Spinal cord (tissue), 10 donors: ENCODE data around the gene LCN15. TPM values are rescaled to one million over a fixed set of nuclear protein-coding genes. Genes with fewer than 3 reads are reported as not detected.
"Not testable (repeated sequence)": the region's sequence is repeated elsewhere in the genome, so short reads cannot be mapped to it uniquely, and the experiment has no call there.

Experiments
- DNase-seq, 6 donors: peaks; one replicate each; pipeline versions ENCODE4 v3.0.0 to v3.0.0-alpha.2; 2013 to 2015; ENCODE audit warnings: low spot score in 6 of 6, low read depth in 4 of 6
- H3K27ac ChIP-seq: one replicate; pipeline ENCODE4 v1.5.1; 2013; ENCODE audit warnings: low read depth, low read length, control low read depth
- H3K27me3 ChIP-seq: one replicate; pipeline ENCODE4 v1.6.1; 2013; ENCODE audit warnings: low read length; ENCODE audit not compliant: control insufficient read depth, insufficient read depth
- H3K36me3 ChIP-seq: one replicate; pipeline ENCODE4 v1.6.1; 2013; ENCODE audit warnings: low read length; ENCODE audit not compliant: control insufficient read depth, insufficient read depth
- H3K4me1 ChIP-seq: one replicate; pipeline ENCODE4 v1.6.1; 2013; ENCODE audit warnings: low read length; ENCODE audit not compliant: control insufficient read depth, insufficient read depth
- H3K4me3 ChIP-seq: one replicate; pipeline ENCODE4 v1.5.1; 2013; ENCODE audit warnings: low read depth, low read length, control low read depth
- H3K9me3 ChIP-seq: one replicate; pipeline ENCODE4 v1.6.1; 2013; ENCODE audit warnings: low read length; ENCODE audit not compliant: control insufficient read depth, insufficient read depth
- WGBS: methylation state at CpG from one replicate; pipeline ENCODE4 v1.1.5; 2013; ENCODE audit warnings: missing lambda C conversion rate; ENCODE audit not compliant: insufficient coverage; 5-methylcytosine and 5-hydroxymethylcytosine counted together
- polyA plus RNA-seq, 2 donors: library from polyadenylated mRNA; unstranded; fragments of 120-200 nt; gene quantifications; one replicate each; pipeline ENCODE4 v1.2.1, GENCODE V29; 2013; ENCODE audit not compliant: insufficient read length in 2 of 2
- total RNA-seq, 2 donors: library from RNA; depleted of rRNA in 1 of 2; stranded (reverse); fragments of 120-200 nt in 1 of 2; fragments of >200 nt in 1 of 2; gene quantifications; one replicate each; pipeline versions ENCODE4 v1.2.3 to v1.2.4, GENCODE V29; 2013 to 2014
- donor health status: healthy.

LCN15 gene
- total and polyA plus RNA-seq, 4 donors, result 0.14 TPM; not detected in 3

DNA sequence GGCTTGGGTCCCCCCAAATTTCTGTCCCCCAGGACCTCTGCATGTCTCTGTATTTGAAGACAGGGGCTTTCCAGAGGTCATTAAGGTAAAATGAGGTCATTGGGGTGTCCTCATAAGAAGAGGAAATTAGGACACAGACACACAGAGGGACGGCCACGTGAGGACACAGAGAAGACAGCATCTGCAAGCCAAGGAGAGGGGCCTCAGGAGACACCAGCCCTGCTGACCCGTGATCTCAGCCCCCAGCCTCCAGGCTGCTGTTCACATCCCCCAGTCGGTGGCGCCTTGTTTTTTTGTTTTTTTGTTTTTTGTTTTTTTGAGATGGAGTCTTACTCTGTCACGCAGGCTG lies 30.7 kb upstream of the LCN15 start:
- Histone ChIP-seq H3K4me1 (peaks cover 61% of the 10 kb centered on the region), H3K4me3 (no peak overlapping the region), H3K27ac (no peak overlapping the region), H3K9me3 (no peaks in the 10 kb centered on the region), H3K27me3 (peaks cover 16% of the 10 kb centered on the region), H3K36me3 (peaks cover 26% of the 10 kb centered on the region)
- 73% methylated on average over 3 of the region's 6 CpGs for WGBS
- no peak for DNase-seq

DNA sequence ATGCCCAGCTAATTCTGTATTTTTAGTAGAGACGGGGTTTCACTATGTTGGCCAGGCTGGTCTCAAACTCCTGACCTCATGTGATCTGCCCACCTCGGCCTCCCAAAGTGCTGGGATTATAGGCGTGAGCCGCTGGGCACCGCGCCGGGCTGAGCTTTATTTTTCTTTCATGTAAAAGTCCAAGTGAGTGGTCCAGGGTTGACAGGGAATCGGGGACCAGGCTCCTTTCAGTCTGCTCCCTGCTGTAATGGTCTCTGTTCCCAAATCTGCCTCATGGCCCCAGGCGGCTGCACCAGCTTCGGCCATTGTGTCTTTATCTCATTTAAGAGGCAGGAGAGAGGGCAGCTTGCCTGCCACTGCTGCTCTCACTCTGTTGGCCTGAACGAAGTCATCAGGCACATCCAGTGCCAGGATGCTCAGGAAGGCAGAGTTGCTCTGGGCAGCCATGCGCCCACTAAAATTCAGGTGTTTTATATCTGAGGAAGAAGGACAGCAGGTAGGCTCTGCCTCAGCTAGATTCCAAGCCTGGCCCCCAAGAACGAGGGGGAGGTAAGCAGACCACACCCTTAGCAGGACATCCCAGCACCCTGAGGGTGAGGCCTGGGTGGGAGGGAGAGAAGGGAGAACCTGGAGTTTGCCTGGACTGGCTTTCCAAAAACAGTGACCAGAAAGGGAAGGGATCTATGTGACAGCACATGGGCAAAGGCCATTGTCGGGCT lies 30.1 kb upstream of the LCN15 start:
- Histone ChIP-seq H3K4me1 (peaks cover 59% of the 10 kb centered on the region), H3K4me3 (no peak overlapping the region), H3K27me3 (peaks cover 11% of the 10 kb centered on the region), H3K27ac (no peak overlapping the region), H3K9me3 (no peaks in the 10 kb centered on the region), H3K36me3 (peaks cover 26% of the 10 kb centered on the region)
- no peak for DNase-seq
- WGBS, result 96% methylated on average over 11 of the region's 14 CpGs

DNA sequence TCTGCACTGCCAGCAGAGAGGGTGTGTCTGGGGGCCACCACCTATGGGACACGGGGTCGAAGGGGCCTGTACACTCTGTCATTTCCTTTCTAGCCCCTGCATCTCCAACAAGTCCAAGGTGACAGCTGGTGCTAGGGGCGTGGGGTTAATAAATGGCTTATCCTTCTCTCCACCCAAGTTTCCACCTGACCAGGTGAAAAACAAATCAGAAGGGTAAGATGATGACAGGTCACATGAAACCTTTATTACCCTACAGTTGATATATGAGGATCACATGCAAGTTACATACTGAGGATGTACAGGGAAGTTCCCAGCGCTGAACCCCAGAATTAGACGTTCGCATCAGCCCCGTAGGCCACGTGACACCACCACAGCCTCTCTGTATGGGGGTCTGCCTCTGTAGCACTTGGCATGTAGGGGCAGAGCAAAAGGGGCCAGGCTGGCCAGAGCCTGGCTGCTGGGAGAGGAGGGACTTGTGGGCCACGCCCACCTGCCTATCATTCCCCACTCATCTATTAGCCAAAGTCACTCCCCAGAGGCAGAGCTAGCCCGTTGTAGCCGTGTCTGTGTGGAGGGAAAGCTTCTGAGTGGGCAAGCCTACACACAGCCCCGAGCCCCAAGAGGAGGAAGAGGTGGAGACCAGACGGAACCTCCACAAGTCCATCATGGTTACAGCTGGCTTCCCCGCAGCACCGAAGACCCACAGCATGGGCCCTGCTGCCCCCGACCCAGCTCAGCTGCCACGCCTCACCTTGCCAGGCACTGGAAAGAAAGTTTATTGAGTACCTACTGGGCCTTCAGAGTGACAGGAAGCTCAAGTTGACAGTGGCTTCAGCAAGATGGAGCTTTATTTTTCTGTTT lies 29.0 kb upstream of the LCN15 start:
- Histone ChIP-seq H3K36me3 (peaks cover 26% of the 10 kb centered on the region), H3K4me1 (peaks cover 48% of the 10 kb centered on the region), H3K4me3 (no peak overlapping the region), H3K27me3 (peaks cover 3% of the 10 kb centered on the region), H3K9me3 (no peaks in the 10 kb centered on the region), H3K27ac (no peak overlapping the region)
- 95% methylated on average over 12 of the region's 17 CpGs for WGBS
- no peak for DNase-seq

DNA sequence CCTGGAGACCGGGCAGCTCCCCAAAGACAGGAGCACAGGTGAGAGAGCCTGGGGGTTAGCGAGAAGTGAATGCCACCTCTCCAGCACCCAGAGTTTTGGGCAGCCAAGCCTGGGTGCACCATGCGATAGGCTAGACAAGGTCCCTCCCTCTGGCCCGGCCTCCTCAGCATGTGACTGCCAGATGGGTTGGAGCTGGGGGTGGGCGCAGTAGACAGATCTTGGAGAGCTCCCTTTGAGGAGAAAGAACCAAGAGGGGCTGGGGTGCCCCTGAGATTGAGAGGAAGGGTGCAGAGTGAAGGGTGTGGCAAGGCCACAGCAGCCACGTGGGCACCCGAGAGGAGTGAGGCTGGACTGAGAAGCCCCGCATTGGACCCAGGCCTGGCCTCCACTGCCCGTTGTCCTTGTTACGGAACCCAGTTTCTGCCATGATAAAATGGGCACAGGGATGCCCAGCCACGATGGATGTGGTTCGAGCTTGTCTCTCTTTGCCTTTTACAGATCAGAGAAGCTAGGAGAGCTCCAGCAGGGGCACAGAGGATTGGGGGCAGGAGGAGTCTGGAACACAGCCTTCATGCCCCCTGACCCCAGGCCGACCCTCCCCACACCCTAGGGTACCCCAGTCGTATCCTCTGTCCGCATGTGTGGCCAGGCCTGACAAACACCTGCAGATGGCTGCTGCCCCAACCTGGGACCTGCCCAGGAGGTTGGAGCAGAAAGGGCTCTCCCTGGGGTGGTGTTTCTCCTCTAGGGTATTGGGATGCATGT lies 28.2 kb upstream of the LCN15 start:
- Histone ChIP-seq H3K4me3 (no peak overlapping the region), H3K36me3 (peaks cover 26% of the 10 kb centered on the region), H3K9me3 (no peaks in the 10 kb centered on the region), H3K27me3 (peaks cover 3% of the 10 kb centered on the region), H3K4me1 (peaks cover 48% of the 10 kb centered on the region), H3K27ac (no peak overlapping the region)
- DNase-seq, result no peak
- WGBS, result 91% methylated on average over 12 of the region's 15 CpGs

DNA sequence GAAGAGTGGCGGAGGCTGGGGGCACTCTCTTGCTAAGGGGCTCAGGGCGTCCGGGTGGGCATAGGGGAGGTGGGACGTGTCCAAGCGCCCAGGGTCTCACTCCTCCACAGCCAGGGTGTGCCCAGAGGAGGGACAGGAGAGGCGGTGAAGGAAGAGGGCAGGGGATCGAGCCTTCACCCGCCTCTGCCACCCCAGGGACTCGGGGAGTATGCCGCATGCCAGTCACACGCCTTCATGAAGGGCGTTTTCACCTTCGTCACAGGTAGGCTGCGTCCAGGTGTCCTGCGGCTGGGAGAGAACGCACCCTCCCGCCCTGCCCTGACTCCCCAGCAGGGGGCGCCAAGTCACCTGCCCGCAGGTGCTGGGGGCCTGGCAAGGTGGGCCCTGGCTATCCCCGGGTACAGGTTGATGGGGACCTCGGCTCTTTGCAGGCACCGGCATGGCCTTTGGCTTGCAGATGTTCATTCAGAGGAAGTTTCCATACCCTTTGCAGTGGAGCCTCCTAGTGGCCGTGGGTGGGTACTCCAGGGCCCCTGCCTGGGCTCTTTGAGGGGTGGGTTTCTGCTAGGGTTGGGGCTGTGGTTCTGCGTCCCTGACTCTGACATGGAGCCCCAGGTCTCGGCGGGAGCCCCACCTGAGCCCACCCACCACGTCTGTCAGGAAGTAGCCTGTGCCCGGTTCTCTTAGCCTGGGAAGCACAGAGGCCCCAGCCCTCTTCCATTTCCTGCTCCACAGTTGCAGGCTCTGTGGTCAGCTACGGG lies 27.4 kb upstream of the LCN15 start:
- no peak for DNase-seq
- Histone ChIP-seq H3K27me3 (peaks cover 3% of the 10 kb centered on the region), H3K36me3 (peaks cover 26% of the 10 kb centered on the region), H3K9me3 (no peaks in the 10 kb centered on the region), H3K4me1 (peaks cover 45% of the 10 kb centered on the region), H3K4me3 (peak overlapping the region; percentile 88), H3K27ac (peak overlapping the region; percentile 95)
- 7% methylated on average over 27 of the region's 29 CpGs for WGBS

DNA sequence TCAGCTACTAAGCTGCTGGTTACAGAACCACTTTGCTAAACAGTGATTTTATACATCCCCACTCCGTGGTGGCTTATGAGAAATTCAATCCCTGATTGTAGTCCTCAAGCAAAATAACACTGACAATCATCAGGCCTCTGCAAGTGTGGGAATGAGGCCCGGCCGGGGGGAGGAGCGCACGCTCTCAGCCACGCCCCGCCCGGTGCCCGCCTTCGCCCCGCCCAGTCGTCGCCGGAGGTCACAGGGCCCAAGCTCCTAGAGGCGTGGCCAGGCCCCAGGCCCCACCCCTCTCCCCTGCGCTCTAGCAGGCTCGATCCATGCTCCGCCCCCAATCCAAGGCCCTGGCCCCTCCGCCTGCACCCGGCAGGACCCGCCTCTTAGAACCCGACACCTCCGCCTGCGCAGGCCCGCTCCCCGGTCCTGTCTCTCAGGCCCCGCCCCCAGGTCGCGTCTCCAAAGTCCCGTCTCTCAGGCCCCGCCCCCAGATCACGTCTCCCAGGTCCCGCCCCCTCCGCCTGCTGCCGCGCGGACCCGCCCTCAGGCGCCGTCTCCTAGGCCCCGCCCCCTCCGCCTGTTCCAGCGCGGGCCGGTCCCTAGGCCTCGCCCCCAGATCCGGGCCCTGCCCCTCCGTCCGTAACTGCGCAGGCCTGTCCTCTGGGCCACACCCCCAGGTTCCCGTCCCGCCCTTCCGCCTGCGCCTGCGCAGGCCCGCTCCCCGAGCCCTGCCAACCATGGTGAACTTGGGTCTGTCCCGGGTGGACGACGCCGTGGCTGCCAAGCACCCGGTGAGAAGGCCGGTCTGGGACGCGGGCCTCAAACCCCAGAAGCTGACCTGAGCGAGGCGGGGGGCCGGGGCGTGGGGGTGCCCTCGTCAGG lies 26.6 kb upstream of the LCN15 start, which contains the start of gene TMEM141:
TMEM141 (plus strand) TSS at position 705 of the 876 bp plus-strand sequence; CDS start at position 732, 27 bp downstream.
- WGBS, result under 1% methylated on average over 67 of the region's 70 CpGs

DNA sequence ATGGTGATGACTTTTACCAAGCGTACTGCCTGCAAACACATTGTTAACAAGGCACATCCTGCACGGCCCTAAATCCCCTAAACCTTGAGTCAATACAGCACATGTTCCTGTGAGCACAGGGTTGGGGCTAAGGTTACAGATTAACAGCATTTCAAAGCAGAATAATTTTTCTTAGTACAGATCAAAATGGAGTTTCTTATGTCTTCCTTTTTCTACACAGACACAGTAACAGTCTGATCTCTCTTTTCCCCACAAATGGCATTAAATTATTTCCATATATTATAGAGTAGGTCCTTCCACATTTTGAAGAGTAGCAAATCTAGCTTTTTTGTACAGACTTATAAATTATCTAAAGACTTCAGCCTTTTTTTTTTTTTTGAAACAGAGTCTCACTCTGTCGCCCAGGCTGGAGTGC lies 25.2 kb upstream of the LCN15 start:
- DNase-seq, result no peak

More for the DNA sequence above, 26.6 kb upstream of the LCN15 start, which contains the start of gene TMEM141:
- Histone ChIP-seq H3K36me3 (peaks cover 26% of the 10 kb centered on the region), H3K27ac (peak within 1 kb of the TSS; percentile 95), H3K9me3 (no peaks in the 10 kb centered on the region), H3K27me3 (no peaks in the 10 kb centered on the region), H3K4me3 (peak within 1 kb of the TSS; percentile 88), H3K4me1 (peaks cover 39% of the 10 kb centered on the region)
- DNase-seq, result peak; percentile 85 to 100 (median 98)

DNA sequence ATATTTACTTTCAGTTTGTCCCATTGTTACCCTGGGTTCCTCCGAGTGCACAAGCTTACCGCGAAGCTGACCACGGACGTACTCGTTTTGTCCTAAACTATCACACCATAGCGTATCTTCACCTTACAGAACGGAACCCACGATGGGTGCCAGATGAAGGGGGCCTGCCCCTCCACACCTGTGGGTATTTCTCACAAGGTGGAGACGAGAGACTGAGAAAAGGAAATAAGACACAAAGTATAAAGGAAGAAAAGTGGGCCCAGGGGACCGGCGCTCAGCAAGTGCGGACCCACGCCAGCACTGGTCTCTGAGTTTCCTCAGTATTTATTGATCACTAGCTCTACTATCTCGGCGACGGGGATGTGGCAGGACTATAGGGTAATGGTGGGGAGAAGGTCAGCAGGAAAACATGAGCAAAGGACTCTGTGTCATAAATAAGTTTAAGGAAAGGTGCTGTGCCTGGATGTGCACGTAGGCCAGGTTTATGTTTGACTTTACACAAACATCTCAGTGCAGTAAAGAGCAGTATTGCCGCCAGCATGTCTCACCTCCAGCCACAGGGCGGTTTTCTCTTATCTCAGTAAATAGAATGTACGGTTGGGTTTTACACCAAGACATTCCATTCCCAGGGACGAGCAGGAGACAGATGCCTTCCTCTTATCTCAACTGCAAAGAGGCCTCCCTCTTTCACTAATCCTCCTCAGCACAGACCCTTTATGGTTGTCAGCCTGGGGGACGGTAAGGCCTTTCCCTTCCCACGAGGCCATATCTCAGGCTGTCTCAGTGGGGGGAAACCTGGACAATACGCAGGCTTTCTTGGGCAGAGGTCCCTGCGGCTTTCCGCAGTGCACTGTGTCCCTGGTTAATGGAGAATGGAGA lies 24.6 kb upstream of the LCN15 start:
- H3K27ac ChIP-seq, H3K9me3 ChIP-seq, H3K4me3 ChIP-seq, DNase-seq, H3K27me3 ChIP-seq: not testable (repeated sequence)
- peaks cover 17% of the 10 kb centered on the region for H3K36me3 ChIP-seq
- H3K4me1 ChIP-seq, result peaks cover 33% of the 10 kb centered on the region
- 69% methylated on average over 5 of the region's 27 CpGs for WGBS

More for the DNA sequence above, 25.2 kb upstream of the LCN15 start:
- 75% methylated on average over 2 of the region's 3 CpGs for WGBS
- Histone ChIP-seq H3K4me1 (peaks cover 33% of the 10 kb centered on the region), H3K36me3 (peaks cover 24% of the 10 kb centered on the region), H3K27me3 (no peaks in the 10 kb centered on the region), H3K27ac (no peak overlapping the region), H3K4me3 (no peak overlapping the region), H3K9me3 (no peaks in the 10 kb centered on the region)
